Measurements from ENCODE around the gene TCAP. TPM values are rescaled to one million over a fixed set of nuclear protein-coding genes. Genes with fewer than 3 reads are reported as not detected.

The TCAP gene, protein sequence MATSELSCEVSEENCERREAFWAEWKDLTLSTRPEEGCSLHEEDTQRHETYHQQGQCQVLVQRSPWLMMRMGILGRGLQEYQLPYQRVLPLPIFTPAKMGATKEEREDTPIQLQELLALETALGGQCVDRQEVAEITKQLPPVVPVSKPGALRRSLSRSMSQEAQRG
- under 1 TPM in 3 of 6 donors, not detected in 3; 0.12 to 0.25 (median 0.24) TPM for polyA plus RNA-seq (ENCODE audit: low read depth in 6 of 6)

- Mint-ChIP-seq H3K27me3 (peaks cover 5 to 21% (median 10%) of the 10 kb centered on the region in 3 donors), H3K4me3 (peak within 1 kb of the TSS in 2 of 8 donors; percentile 45 to 49), H3K4me1 (peaks cover 24 to 66% (median 41%) of the 10 kb centered on the region in 3 donors), H3K9me3 (no peaks in the 10 kb centered on the region), H3K27ac (peak within 1 kb of the TSS in 3 of 6 donors; percentile 31 to 74 (median 48)), H3K36me3 (peaks cover 0 to 9% of the 10 kb centered on the region in 2 donors)
- no peak for DNase-seq
- no peak for ATAC-seq (ENCODE audit: low read depth in 2 of 2)
Observed at GRCh38 chr17:39664581-39665561, at the start of gene TCAP. TCAP (plus strand) TSS chr17:39665349; CDS start chr17:39665360, 11 bp downstream.

- H3K27ac Mint-ChIP-seq, result no peak overlapping the region
- DNase-seq (no peak), ATAC-seq (ENCODE audit: low read depth in 2 of 2) (no peak)
- peaks cover 19 to 30% (median 26%) of the 10 kb centered on the region in 3 donors for H3K4me1 Mint-ChIP-seq
- H3K4me3 Mint-ChIP-seq, result peak overlapping the region in 3 of 8 donors; percentile 9 to 44 (median 26)
- no peaks in the 10 kb centered on the region for H3K9me3 Mint-ChIP-seq
- no peaks in the 10 kb centered on the region for H3K36me3 Mint-ChIP-seq
- peaks cover 19 to 47% (median 36%) of the 10 kb centered on the region in 3 donors for H3K27me3 Mint-ChIP-seq
Observed at GRCh38 chr17:39615434-39615833, 49.7 kb upstream of the TCAP start.

DNA sequence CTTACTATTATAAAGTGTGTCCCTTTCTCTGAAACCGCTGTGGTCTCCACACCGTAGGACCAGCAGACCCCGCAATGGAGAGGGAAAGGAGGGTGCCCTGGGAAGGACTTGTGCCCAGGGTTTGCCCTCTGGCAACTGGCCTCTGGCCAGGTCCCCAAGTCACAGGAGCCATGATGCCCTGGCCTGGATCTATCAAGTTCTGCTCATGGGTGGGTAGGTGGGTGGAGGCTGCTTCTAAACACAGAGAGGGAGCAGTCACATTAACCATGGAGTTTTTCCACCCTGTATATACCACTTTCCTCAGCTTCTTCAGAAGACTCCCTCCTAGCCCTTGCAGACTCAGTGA is 48.1 kb upstream of the TCAP start:
- no peak overlapping the region for H3K27ac Mint-ChIP-seq
- H3K4me3 Mint-ChIP-seq, result peak overlapping the region; percentile 59 to 90 (median 86)
- ATAC-seq (ENCODE audit: low read depth in 2 of 2), result no peak
- peaks cover 10 to 40% (median 28%) of the 10 kb centered on the region in 3 donors for H3K27me3 Mint-ChIP-seq
- H3K4me1 Mint-ChIP-seq, result peaks cover 23 to 36% (median 30%) of the 10 kb centered on the region in 3 donors
- DNase-seq, result no peak
- no peaks in the 10 kb centered on the region for H3K9me3 Mint-ChIP-seq
- no peaks in the 10 kb centered on the region for H3K36me3 Mint-ChIP-seq

GRCh38 chr17:39617446-39618245 is 47.5 kb upstream of the TCAP start:
- ATAC-seq (ENCODE audit: low read depth in 2 of 2) (peak; percentile 62 to 67), DNase-seq (peak; percentile 62)
- Mint-ChIP-seq H3K9me3 (no peaks in the 10 kb centered on the region), H3K4me3 (peak overlapping the region; percentile 86 to 94 (median 89)), H3K4me1 (peaks cover 25 to 42% (median 36%) of the 10 kb centered on the region in 3 donors), H3K27me3 (peaks cover 10 to 38% (median 26%) of the 10 kb centered on the region in 3 donors), H3K27ac (peak overlapping the region in 4 of 6 donors; percentile 15 to 53 (median 34)), H3K36me3 (no peaks in the 10 kb centered on the region)

DNA sequence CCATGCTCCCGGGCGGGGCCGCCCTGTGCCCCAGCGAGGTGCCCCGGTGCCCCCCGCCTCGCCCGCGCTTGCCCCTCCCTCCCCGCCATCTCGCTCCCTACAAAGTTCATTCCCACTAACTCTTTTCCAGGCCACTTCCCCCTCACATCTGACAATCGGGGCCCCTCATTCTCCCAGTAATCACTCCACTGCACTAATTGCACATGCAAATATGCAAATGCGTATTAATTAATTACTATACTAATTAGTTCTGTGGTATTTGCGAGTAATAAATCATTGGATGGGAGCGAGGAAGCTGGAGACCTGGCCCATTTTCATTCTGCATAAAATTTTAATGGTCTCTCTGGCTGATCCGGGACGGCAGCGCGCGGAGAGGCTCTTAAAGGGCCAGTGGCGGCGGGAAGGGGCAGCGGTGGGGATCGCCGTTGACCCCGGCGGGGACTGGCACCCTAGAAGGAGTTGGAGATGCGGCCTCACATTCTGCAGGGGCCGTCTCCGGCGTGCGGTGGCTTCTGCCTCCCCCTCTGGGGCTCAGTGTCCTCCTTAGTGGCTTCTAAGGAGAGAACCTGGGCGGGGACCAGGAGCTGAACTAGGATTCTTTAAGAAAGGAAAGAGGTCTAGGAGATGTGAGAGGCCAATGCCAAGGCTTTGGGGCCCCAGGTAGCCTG is 46.8 kb upstream of the TCAP start:
- no peak for DNase-seq
- no peak for ATAC-seq (ENCODE audit: low read depth in 2 of 2)
- peaks cover 5 to 31% (median 19%) of the 10 kb centered on the region in 3 donors for H3K27me3 Mint-ChIP-seq
- H3K9me3 Mint-ChIP-seq, result no peaks in the 10 kb centered on the region
- no peaks in the 10 kb centered on the region for H3K36me3 Mint-ChIP-seq
- peaks cover 27 to 43% (median 41%) of the 10 kb centered on the region in 3 donors for H3K4me1 Mint-ChIP-seq
- H3K27ac Mint-ChIP-seq, result peak overlapping the region in 5 of 6 donors; percentile 20 to 77 (median 48)
- H3K4me3 Mint-ChIP-seq, result peak overlapping the region; percentile 86 to 94 (median 89)

DNA sequence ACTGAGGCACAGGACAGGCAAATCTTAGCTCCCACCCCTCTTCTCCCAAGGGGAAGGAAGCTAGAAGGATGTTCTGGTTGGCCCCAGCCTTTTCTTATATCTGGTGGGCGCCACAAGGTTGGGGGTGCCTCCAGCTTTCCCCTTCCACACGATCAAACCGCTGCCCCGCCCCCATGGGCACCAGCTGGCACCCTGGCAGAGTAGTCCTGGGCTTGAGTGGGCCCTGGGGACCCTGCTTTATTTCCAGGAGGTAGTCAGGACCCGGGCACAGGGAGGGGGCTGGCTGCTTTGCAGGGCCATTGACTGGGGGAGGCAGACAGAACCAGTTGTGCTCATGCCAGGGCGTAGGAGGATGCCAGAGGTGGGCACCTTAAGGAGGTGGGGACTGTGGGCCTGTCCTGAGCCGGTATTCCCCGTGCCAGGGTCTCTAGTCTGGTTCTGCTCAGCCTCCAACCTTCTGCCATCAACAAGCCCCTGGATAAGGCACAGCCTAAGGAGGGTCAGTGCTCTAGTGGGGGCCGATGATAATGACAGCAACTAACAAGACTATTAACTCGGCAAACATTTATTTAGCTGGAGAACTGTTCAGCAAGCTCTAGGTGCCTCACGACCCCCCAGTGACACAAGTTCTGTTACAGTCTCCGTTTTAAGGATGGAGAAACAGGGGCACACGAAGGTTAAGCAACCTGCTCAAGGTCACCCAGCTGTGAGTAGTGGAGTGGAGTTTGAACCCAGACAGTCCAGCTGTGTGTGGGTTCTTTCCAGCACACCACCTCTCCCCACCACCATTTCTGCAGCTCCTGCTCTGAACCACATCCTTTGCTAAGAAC is 46.0 kb upstream of the TCAP start:
- no peaks in the 10 kb centered on the region for H3K36me3 Mint-ChIP-seq
- H3K27me3 Mint-ChIP-seq, result peaks cover 4 to 25% (median 17%) of the 10 kb centered on the region in 3 donors
- no peaks in the 10 kb centered on the region for H3K9me3 Mint-ChIP-seq
- peaks cover 29 to 45% (median 44%) of the 10 kb centered on the region in 3 donors for H3K4me1 Mint-ChIP-seq
- peak overlapping the region in 7 of 8 donors; percentile 35 to 94 (median 86) for H3K4me3 Mint-ChIP-seq
- ATAC-seq (ENCODE audit: low read depth in 2 of 2), result no peak
- DNase-seq, result no peak
- H3K27ac Mint-ChIP-seq, result peak overlapping the region in 1 of 6 donors; percentile 80

GRCh38 chr17:39619786-39620101 is 45.4 kb upstream of the TCAP start:
- Mint-ChIP-seq H3K36me3 (no peaks in the 10 kb centered on the region), H3K27ac (no peak overlapping the region), H3K27me3 (peaks cover 0 to 25% (median 17%) of the 10 kb centered on the region in 3 donors), H3K9me3 (no peaks in the 10 kb centered on the region), H3K4me1 (peaks cover 28 to 45% (median 39%) of the 10 kb centered on the region in 3 donors), H3K4me3 (peak overlapping the region in 3 of 8 donors; percentile 55 to 89 (median 73))
- DNase-seq, result no peak
- ATAC-seq (ENCODE audit: low read depth in 2 of 2), result no peak

- H3K9me3 Mint-ChIP-seq, result no peaks in the 10 kb centered on the region
- peaks cover 0 to 8% of the 10 kb centered on the region in 2 donors for H3K36me3 Mint-ChIP-seq
- H3K27ac Mint-ChIP-seq, result peak overlapping the region in 3 of 6 donors; percentile 3 to 96 (median 4)
- DNase-seq, result peak; percentile 87
- peak; percentile 60 for ATAC-seq (ENCODE audit: low read depth in 2 of 2)
- H3K4me1 Mint-ChIP-seq, result peaks cover 32 to 44% (median 42%) of the 10 kb centered on the region in 3 donors
- H3K27me3 Mint-ChIP-seq, result peaks cover 0 to 27% (median 25%) of the 10 kb centered on the region in 3 donors
- H3K4me3 Mint-ChIP-seq, result peak overlapping the region in 6 of 8 donors; percentile 25 to 80 (median 55)
Observed at GRCh38 chr17:39621523-39622379, 43.4 kb upstream of the TCAP start.

GRCh38 chr17:39622380-39623006 is 42.7 kb upstream of the TCAP start:
- H3K36me3 Mint-ChIP-seq, result peaks cover 0 to 8% of the 10 kb centered on the region in 2 donors
- H3K27ac Mint-ChIP-seq, result peak overlapping the region in 1 of 6 donors; percentile 96
- peaks cover 35 to 44% (median 42%) of the 10 kb centered on the region in 3 donors for H3K4me1 Mint-ChIP-seq
- no peaks in the 10 kb centered on the region for H3K9me3 Mint-ChIP-seq
- no peak for DNase-seq
- ATAC-seq (ENCODE audit: low read depth in 2 of 2), result peak in 1 of 2 donors; percentile 10
- peaks cover 0 to 30% (median 29%) of the 10 kb centered on the region in 3 donors for H3K27me3 Mint-ChIP-seq
- H3K4me3 Mint-ChIP-seq, result peak overlapping the region in 6 of 8 donors; percentile 25 to 80 (median 55)

GRCh38 chr17:39623356-39623950 is 41.7 kb upstream of the TCAP start:
- H3K27ac Mint-ChIP-seq, result peak overlapping the region in 2 of 6 donors; percentile 41 to 85
- H3K4me1 Mint-ChIP-seq, result peaks cover 31 to 44% (median 41%) of the 10 kb centered on the region in 3 donors
- H3K27me3 Mint-ChIP-seq, result peaks cover 5 to 38% (median 38%) of the 10 kb centered on the region in 3 donors
- peaks cover 0 to 8% of the 10 kb centered on the region in 2 donors for H3K36me3 Mint-ChIP-seq
- no peaks in the 10 kb centered on the region for H3K9me3 Mint-ChIP-seq
- H3K4me3 Mint-ChIP-seq, result peak overlapping the region in 4 of 8 donors; percentile 29 to 76 (median 48)
- DNase-seq, result peak; percentile 83
- ATAC-seq (ENCODE audit: low read depth in 2 of 2), result peak; percentile 67 to 75

Measured in naive B cell (primary cell).